T-helper 2 cell treated with Interferon-gamma antibody and Interleukin-4, amounts not matched to agents 5 μg/mL and 100 μg/mL, for 36 hours (primary cell): ENCODE data around the gene E4F1.
A peak's percentile ranks its signal among the peaks of the same experiment; 100 is the strongest.

ENCODE experiments used
- DNase-seq: peaks from one replicate; pipeline ENCODE4 v3.0.0; 2021; ENCODE audit warnings: low spot score
- H3K27ac Mint-ChIP-seq: one replicate; pipeline ENCODE4 v1.8.0; 2021; ENCODE audit warnings: mild to moderate bottlenecking, mixed read lengths
- H3K27me3 Mint-ChIP-seq: one replicate; pipeline ENCODE4 v1.8.0; 2021; ENCODE audit warnings: low read depth, mixed read lengths
- H3K36me3 Mint-ChIP-seq: one replicate; pipeline ENCODE4 v1.8.0; 2021; ENCODE audit warnings: low read depth, mixed read lengths
- H3K4me1 Mint-ChIP-seq: one replicate; pipeline ENCODE4 v1.8.0; 2021; ENCODE audit warnings: low read depth, mixed read lengths
- H3K4me3 Mint-ChIP-seq: one replicate; pipeline ENCODE4 v1.8.0; 2022; ENCODE audit warnings: mild to moderate bottlenecking, moderate library complexity, mixed read lengths
- H3K9me3 Mint-ChIP-seq: one replicate; pipeline ENCODE4 v1.8.0; 2021; ENCODE audit warnings: mixed read lengths

The E4F1 gene

GRCh38 chr16:2267913-2268666, 44.7 kb downstream of the E4F1 start, which contains the start of gene RNPS1:
Gene RNPS1 (minus strand): TSS chr16:2268126. CDS start chr16:2264643, 3,483 bp downstream.
- Mint-ChIP-seq H3K36me3 (peaks cover 28% of the 10 kb centered on the region), H3K4me1 (peaks cover 23% of the 10 kb centered on the region), H3K27ac (peak within 1 kb of the TSS; percentile 98), H3K4me3 (peak within 1 kb of the TSS; percentile 93), H3K27me3 (no peaks in the 10 kb centered on the region), H3K9me3 (no peaks in the 10 kb centered on the region)
- DNase-seq: peak; percentile 98

DNA sequence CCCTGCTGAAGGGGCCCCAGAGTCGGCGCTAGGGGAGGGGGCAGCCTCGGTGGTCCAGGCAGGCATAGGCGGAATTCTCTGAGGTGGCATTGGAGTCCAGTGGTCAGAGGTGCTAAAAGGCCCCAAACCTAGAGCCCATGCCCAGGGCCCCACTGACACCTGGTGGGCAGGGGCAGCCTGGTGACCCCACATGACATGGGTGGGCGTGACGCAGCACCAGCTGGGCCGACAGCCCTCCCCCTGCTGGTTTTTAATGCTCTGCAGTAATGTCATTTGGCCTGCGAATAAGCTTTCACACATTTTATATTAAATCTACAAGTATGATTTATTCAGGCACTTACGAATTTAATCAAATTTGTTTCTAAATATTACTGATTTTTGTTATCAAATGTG, 46.7 kb downstream of the E4F1 start:
- Mint-ChIP-seq H3K4me1 (peaks cover 16% of the 10 kb centered on the region), H3K27ac (no peak overlapping the region), H3K4me3 (peak overlapping the region; percentile 93), H3K36me3 (peaks cover 18% of the 10 kb centered on the region), H3K9me3 (no peaks in the 10 kb centered on the region), H3K27me3 (no peaks in the 10 kb centered on the region)
- DNase-seq: no peak

GRCh38 chr16:2270588-2271470, 47.4 kb downstream of the E4F1 start:
- Mint-ChIP-seq H3K27me3 (no peaks in the 10 kb centered on the region), H3K4me3 (no peak overlapping the region), H3K27ac (no peak overlapping the region), H3K4me1 (peaks cover 14% of the 10 kb centered on the region), H3K36me3 (peaks cover 13% of the 10 kb centered on the region), H3K9me3 (no peaks in the 10 kb centered on the region)
- DNase-seq: no peak

DNA sequence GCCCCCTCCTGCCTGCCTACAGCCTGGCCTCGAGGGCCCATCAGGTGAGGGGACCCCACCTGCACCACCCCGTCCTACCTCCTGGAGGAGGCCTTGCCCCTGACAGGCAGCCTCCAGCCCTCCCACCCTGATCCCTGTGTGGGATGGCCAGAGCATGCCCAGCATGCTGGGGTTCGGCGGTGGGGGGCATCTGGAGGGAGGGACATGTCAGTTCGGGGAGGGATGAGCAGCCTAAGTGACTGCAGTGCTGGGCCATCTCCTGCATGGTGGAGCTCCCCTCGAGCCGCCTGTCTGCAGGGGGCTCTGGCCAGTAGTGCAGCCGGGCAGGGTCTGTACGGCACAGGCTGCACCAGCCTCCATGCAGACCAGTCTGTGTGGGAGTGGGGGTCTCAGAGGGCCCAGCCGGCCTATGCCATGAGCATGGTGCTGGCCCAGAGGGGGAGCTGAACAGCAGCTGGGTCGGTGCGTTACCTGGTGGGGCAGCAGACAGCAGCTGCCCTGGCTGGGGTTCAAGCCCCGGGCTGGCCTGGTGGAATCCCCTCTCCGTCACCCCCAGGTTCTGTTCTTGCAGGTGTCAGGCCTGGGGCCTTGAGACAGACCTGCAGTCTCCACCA, 48.6 kb downstream of the E4F1 start:
- no peak for DNase-seq
- Mint-ChIP-seq H3K27me3 (no peaks in the 10 kb centered on the region), H3K9me3 (no peaks in the 10 kb centered on the region), H3K36me3 (peaks cover 3% of the 10 kb centered on the region), H3K4me1 (peaks cover 4% of the 10 kb centered on the region), H3K4me3 (no peak overlapping the region), H3K27ac (no peak overlapping the region)

GRCh38 chr16:2273484-2273883, 50.1 kb downstream of the E4F1 start:
- H3K27ac Mint-ChIP-seq: no peak overlapping the region
- no peak for DNase-seq
- no peaks in the 10 kb centered on the region for H3K36me3 Mint-ChIP-seq
- no peaks in the 10 kb centered on the region for H3K27me3 Mint-ChIP-seq
- no peaks in the 10 kb centered on the region for H3K9me3 Mint-ChIP-seq
- no peak overlapping the region for H3K4me3 Mint-ChIP-seq
- peaks cover 3% of the 10 kb centered on the region for H3K4me1 Mint-ChIP-seq

GRCh38 chr16:2273931-2274330, 50.5 kb downstream of the E4F1 start:
- Mint-ChIP-seq H3K36me3 (no peaks in the 10 kb centered on the region), H3K9me3 (no peaks in the 10 kb centered on the region)

GRCh38 chr16:2275476-2276367, 52.3 kb downstream of the E4F1 start:
- no peaks in the 10 kb centered on the region for H3K4me1 Mint-ChIP-seq
- no peaks in the 10 kb centered on the region for H3K27me3 Mint-ChIP-seq
- no peak overlapping the region for H3K27ac Mint-ChIP-seq
- H3K4me3 Mint-ChIP-seq: no peak overlapping the region
- H3K9me3 Mint-ChIP-seq: no peaks in the 10 kb centered on the region
- H3K36me3 Mint-ChIP-seq: no peaks in the 10 kb centered on the region
- DNase-seq: no peak

More at GRCh38 chr16:2273931-2274330, 50.5 kb downstream of the E4F1 start:
- H3K27me3 Mint-ChIP-seq: no peaks in the 10 kb centered on the region
- H3K4me3 Mint-ChIP-seq: no peak overlapping the region
- peaks cover 3% of the 10 kb centered on the region for H3K4me1 Mint-ChIP-seq
- H3K27ac Mint-ChIP-seq: no peak overlapping the region
- DNase-seq: no peak

- H3K4me1 Mint-ChIP-seq: no peaks in the 10 kb centered on the region
- no peaks in the 10 kb centered on the region for H3K9me3 Mint-ChIP-seq
- DNase-seq: no peak
- no peak overlapping the region for H3K27ac Mint-ChIP-seq
- no peaks in the 10 kb centered on the region for H3K36me3 Mint-ChIP-seq
- H3K4me3 Mint-ChIP-seq: no peak overlapping the region
- H3K27me3 Mint-ChIP-seq: no peaks in the 10 kb centered on the region
Observed at GRCh38 chr16:2276368-2277195, 53.2 kb downstream of the E4F1 start.

- Mint-ChIP-seq H3K27ac (no peak overlapping the region), H3K4me3 (no peak overlapping the region), H3K36me3 (no peaks in the 10 kb centered on the region), H3K4me1 (no peaks in the 10 kb centered on the region), H3K27me3 (no peaks in the 10 kb centered on the region), H3K9me3 (no peaks in the 10 kb centered on the region)
- no peak for DNase-seq
Observed at GRCh38 chr16:2277466-2278271, 54.3 kb downstream of the E4F1 start.

DNA sequence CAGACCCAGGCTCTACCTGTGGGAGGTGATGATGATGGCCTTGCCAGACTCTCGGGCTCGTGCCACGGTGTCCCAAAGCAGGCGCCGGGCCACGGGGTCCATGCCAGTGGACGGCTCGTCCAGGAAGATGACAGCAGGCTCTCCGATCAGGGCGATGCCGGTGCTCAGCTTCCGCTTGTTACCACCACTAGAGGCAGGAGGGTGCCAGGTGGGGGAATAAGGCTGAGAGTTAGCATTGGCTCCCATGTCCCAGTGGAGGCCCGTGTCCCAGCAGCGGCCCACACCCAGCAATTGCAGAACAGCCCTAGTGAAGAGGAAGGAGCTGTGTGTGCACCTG, 54.8 kb downstream of the E4F1 start:
- Mint-ChIP-seq H3K9me3 (no peaks in the 10 kb centered on the region), H3K4me3 (no peak overlapping the region), H3K27me3 (no peaks in the 10 kb centered on the region), H3K27ac (no peak overlapping the region), H3K36me3 (no peaks in the 10 kb centered on the region), H3K4me1 (no peaks in the 10 kb centered on the region)
- no peak for DNase-seq

GRCh38 chr16:2278956-2279800, 55.8 kb downstream of the E4F1 start:
- Mint-ChIP-seq H3K4me1 (no peaks in the 10 kb centered on the region), H3K9me3 (no peaks in the 10 kb centered on the region), H3K27ac (no peak overlapping the region), H3K4me3 (no peak overlapping the region), H3K36me3 (no peaks in the 10 kb centered on the region), H3K27me3 (no peaks in the 10 kb centered on the region)
- no peak for DNase-seq
